ENCODE data around the gene PIK3CA. TPM values are rescaled to one million over a fixed set of nuclear protein-coding genes. Genes with fewer than 3 reads are reported as not detected.
"Not testable (repeated sequence)": the region's sequence is repeated elsewhere in the genome, so short reads cannot be mapped to it uniquely, and the experiment has no call there.

The PIK3CA gene
- 8.5 and 22.7 TPM in 2 replicates for total RNA-seq (2014; rRNA removed; shearing (Covaris generic); ENCODE audit: low replicate concordance)

GRCh38 chr3:179147873-179148615, at the start of gene PIK3CA:
TSS of gene PIK3CA (plus strand) at chr3:179148357. CDS start at chr3:179198826, 50,469 bp downstream.
- peak; percentile 98 for DNase-seq
- Histone ChIP-seq H3K4me1 (ENCODE audit: low read length) (peaks cover 22% of the 10 kb centered on the region), H3K27ac (ENCODE audit: low read length) (peak within 1 kb of the TSS; percentile 57), H3K4me2 (ENCODE audit: low read depth, low read length, poor library complexity, severe bottlenecking) (peak within 1 kb of the TSS; percentile 100), H3K79me2 (ENCODE audit: low read length) (peaks cover 45% of the 10 kb centered on the region), H3K36me3 (ENCODE audit: insufficient read depth, low read length) (no peaks in the 10 kb centered on the region), H3K4me3 (ENCODE audit: low read length) (peak within 1 kb of the TSS; percentile 71), H2AFZ (ENCODE audit: low read length) (peak within 1 kb of the TSS; percentile 73), H3K27me3 (ENCODE audit: low read length) (no peaks in the 10 kb centered on the region; the same call in 1 of the 2 replicates), H3K9me2 (replicated peaks; ENCODE audit: insufficient read depth, low read length) (no peaks in the 10 kb centered on the region), H4K20me1 (ENCODE audit: insufficient read depth, low read depth, low read length) (peaks cover 26% of the 10 kb centered on the region), H3K9me3 (ENCODE audit: low read length) (no peaks in the 10 kb centered on the region), H3K9ac (ENCODE audit: low read length) (peak within 1 kb of the TSS; percentile 90)

DNA sequence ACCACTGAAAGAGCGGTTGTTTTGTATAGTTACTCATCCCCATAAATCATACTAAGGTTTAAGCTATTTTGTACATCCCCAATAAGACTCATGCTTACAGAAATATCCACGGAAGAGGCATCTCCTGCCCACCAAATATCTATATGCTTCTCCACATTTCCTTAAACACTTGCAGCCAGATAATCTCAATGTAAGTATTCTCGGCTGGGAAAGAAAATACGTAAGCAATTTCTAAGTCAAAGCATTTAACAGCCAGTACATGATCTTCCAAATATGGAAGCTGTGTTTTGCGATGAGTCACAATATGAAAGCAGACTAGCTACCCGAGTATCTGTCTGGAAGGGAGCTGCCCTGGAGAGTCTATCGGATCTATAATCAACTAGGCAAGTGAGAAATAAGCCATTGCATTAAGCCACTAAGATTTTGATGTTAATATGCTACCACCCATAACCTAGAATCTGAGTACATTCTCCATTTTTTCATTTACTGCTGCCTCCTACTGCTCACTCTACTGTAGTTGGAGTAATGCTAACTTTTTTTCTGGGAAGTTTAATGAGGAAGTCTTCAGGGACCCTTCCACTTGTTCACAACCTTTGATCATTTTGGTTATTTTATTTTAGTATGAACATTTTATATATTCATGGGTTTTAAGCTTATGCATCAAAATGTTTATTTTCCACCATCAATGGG, 49.6 kb upstream of the PIK3CA start:
- no peaks in the 10 kb centered on the region for H3K36me3 ChIP-seq (ENCODE audit: insufficient read depth, low read length)
- DNase-seq = no peak
- no peak overlapping the region for H3K4me2 ChIP-seq (ENCODE audit: low read depth, low read length, poor library complexity, severe bottlenecking)
- no peak overlapping the region for H2AFZ ChIP-seq (ENCODE audit: low read length)
- no peaks in the 10 kb centered on the region for H3K27me3 ChIP-seq (ENCODE audit: low read length)
- no peaks in the 10 kb centered on the region for H4K20me1 ChIP-seq (ENCODE audit: insufficient read depth, low read depth, low read length)
- H3K79me2 ChIP-seq (ENCODE audit: low read length) = no peaks in the 10 kb centered on the region
- H3K9me2 ChIP-seq (replicated peaks; ENCODE audit: insufficient read depth, low read length) = no peaks in the 10 kb centered on the region
- H3K9ac ChIP-seq (ENCODE audit: low read length) = no peak overlapping the region
- no peaks in the 10 kb centered on the region for H3K9me3 ChIP-seq (ENCODE audit: low read length)
- H3K4me1 ChIP-seq (ENCODE audit: low read length) = no peaks in the 10 kb centered on the region
- H3K4me3 ChIP-seq (ENCODE audit: low read length) = no peak overlapping the region
- H3K27ac ChIP-seq (ENCODE audit: low read length) = no peak overlapping the region

- H2AFZ ChIP-seq (ENCODE audit: low read length) = no peak overlapping the region
Measured at GRCh38 chr3:179100652-179101051, 47.5 kb upstream of the PIK3CA start.

GRCh38 chr3:179105881-179106280, 42.3 kb upstream of the PIK3CA start:
- Histone ChIP-seq H3K9ac (ENCODE audit: low read length) (no peak overlapping the region), H3K4me3 (ENCODE audit: low read length) (no peak overlapping the region), H2AFZ (ENCODE audit: low read length) (no peak overlapping the region), H3K36me3 (ENCODE audit: insufficient read depth, low read length) (no peaks in the 10 kb centered on the region), H3K79me2 (ENCODE audit: low read length) (no peaks in the 10 kb centered on the region), H3K9me2 (replicated peaks; ENCODE audit: insufficient read depth, low read length) (no peaks in the 10 kb centered on the region), H3K4me1 (ENCODE audit: low read length) (no peaks in the 10 kb centered on the region), H4K20me1 (ENCODE audit: insufficient read depth, low read depth, low read length) (no peaks in the 10 kb centered on the region), H3K27me3 (ENCODE audit: low read length) (no peaks in the 10 kb centered on the region), H3K27ac (ENCODE audit: low read length) (no peak overlapping the region), H3K4me2 (ENCODE audit: low read depth, low read length, poor library complexity, severe bottlenecking) (no peak overlapping the region), H3K9me3 (ENCODE audit: low read length) (no peaks in the 10 kb centered on the region)
- DNase-seq = no peak

More at GRCh38 chr3:179100652-179101051, 47.5 kb upstream of the PIK3CA start:
- no peaks in the 10 kb centered on the region for H3K79me2 ChIP-seq (ENCODE audit: low read length)
- no peak overlapping the region for H3K9ac ChIP-seq (ENCODE audit: low read length)
- H3K27ac ChIP-seq (ENCODE audit: low read length) = no peak overlapping the region
- no peak overlapping the region for H3K4me3 ChIP-seq (ENCODE audit: low read length)
- no peaks in the 10 kb centered on the region for H3K9me3 ChIP-seq (ENCODE audit: low read length)
- no peaks in the 10 kb centered on the region for H3K9me2 ChIP-seq (replicated peaks; ENCODE audit: insufficient read depth, low read length)
- H3K36me3 ChIP-seq (ENCODE audit: insufficient read depth, low read length) = no peaks in the 10 kb centered on the region
- no peaks in the 10 kb centered on the region for H3K27me3 ChIP-seq (ENCODE audit: low read length)
- H3K4me1 ChIP-seq (ENCODE audit: low read length) = no peaks in the 10 kb centered on the region
- no peak overlapping the region for H3K4me2 ChIP-seq (ENCODE audit: low read depth, low read length, poor library complexity, severe bottlenecking)
- H4K20me1 ChIP-seq (ENCODE audit: insufficient read depth, low read depth, low read length) = no peaks in the 10 kb centered on the region
- no peak for DNase-seq

GRCh38 chr3:179107617-179108016, 40.5 kb upstream of the PIK3CA start:
- no peak overlapping the region for H3K4me2 ChIP-seq (ENCODE audit: low read depth, low read length, poor library complexity, severe bottlenecking)
- H2AFZ ChIP-seq (ENCODE audit: low read length) = no peak overlapping the region
- H3K9me3 ChIP-seq (ENCODE audit: low read length) = no peaks in the 10 kb centered on the region
- H3K9me2 ChIP-seq (replicated peaks; ENCODE audit: insufficient read depth, low read length) = no peaks in the 10 kb centered on the region
- H3K79me2 ChIP-seq (ENCODE audit: low read length) = no peaks in the 10 kb centered on the region
- DNase-seq = no peak
- H3K27ac ChIP-seq (ENCODE audit: low read length) = no peak overlapping the region
- no peaks in the 10 kb centered on the region for H3K36me3 ChIP-seq (ENCODE audit: insufficient read depth, low read length)
- H3K4me3 ChIP-seq (ENCODE audit: low read length) = no peak overlapping the region
- H3K4me1 ChIP-seq (ENCODE audit: low read length) = no peaks in the 10 kb centered on the region
- H3K9ac ChIP-seq (ENCODE audit: low read length) = no peak overlapping the region
- H4K20me1 ChIP-seq (ENCODE audit: insufficient read depth, low read depth, low read length) = no peaks in the 10 kb centered on the region
- no peaks in the 10 kb centered on the region for H3K27me3 ChIP-seq (ENCODE audit: low read length)

DNA sequence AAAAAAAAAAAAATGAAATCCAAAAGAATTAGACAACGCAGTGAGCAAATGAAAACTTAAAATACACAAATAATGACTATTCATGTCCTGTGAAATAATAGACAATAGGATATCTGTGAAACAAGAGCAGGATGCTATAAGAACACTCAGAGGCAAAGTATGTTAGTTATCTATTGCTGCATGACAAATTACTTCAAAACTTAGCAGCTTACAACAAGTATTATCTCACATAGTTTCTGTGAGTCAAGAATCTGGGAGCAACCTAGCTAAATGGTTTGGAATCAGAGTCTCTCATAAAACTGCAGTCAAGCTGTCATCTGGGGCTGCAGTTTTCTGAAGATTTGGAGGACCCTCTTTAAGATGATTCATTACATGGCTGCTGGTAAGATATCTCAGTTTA, 40.1 kb upstream of the PIK3CA start:
- Histone ChIP-seq H2AFZ (ENCODE audit: low read length) (no peak overlapping the region), H3K27ac (ENCODE audit: low read length) (no peak overlapping the region), H3K4me3 (ENCODE audit: low read length) (no peak overlapping the region), H4K20me1 (ENCODE audit: insufficient read depth, low read depth, low read length) (no peaks in the 10 kb centered on the region), H3K36me3 (ENCODE audit: insufficient read depth, low read length) (no peaks in the 10 kb centered on the region), H3K9ac (ENCODE audit: low read length) (no peak overlapping the region), H3K79me2 (ENCODE audit: low read length) (no peaks in the 10 kb centered on the region), H3K9me3 (ENCODE audit: low read length) (no peaks in the 10 kb centered on the region), H3K4me1 (ENCODE audit: low read length) (no peaks in the 10 kb centered on the region), H3K9me2 (replicated peaks; ENCODE audit: insufficient read depth, low read length) (no peaks in the 10 kb centered on the region), H3K27me3 (ENCODE audit: low read length) (no peaks in the 10 kb centered on the region), H3K4me2 (ENCODE audit: low read depth, low read length, poor library complexity, severe bottlenecking) (no peak overlapping the region)
- no peak for DNase-seq

DNA sequence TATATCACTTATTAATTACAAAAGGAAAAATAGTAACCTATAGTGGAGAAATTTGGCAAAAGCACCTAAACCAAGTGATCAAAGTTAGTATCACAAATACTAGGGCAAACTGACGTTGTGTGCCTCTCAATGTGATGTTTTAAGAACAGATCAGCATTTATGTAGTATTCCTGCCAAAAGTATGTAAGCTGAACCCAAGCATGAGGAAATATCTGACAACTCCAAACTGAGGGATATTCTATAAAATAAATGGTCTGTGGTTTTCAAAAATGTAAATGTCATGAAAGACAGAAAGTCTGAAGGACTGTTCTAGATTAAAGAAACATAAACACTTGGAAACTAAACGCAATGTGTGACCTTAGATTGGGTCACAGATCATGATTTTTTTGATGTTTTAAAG, 34.3 kb upstream of the PIK3CA start:
- no peaks in the 10 kb centered on the region for H3K36me3 ChIP-seq (ENCODE audit: insufficient read depth, low read length)
- H3K4me2 ChIP-seq (ENCODE audit: low read depth, low read length, poor library complexity, severe bottlenecking) = no peak overlapping the region
- no peak overlapping the region for H3K9ac ChIP-seq (ENCODE audit: low read length)
- H3K9me2 ChIP-seq (replicated peaks; ENCODE audit: insufficient read depth, low read length) = no peaks in the 10 kb centered on the region
- no peaks in the 10 kb centered on the region for H3K4me1 ChIP-seq (ENCODE audit: low read length)
- no peak overlapping the region for H3K27ac ChIP-seq (ENCODE audit: low read length)
- H2AFZ ChIP-seq (ENCODE audit: low read length) = no peak overlapping the region
- DNase-seq = no peak
- H3K79me2 ChIP-seq (ENCODE audit: low read length) = no peaks in the 10 kb centered on the region
- no peaks in the 10 kb centered on the region for H3K9me3 ChIP-seq (ENCODE audit: low read length)
- H3K27me3 ChIP-seq (ENCODE audit: low read length) = no peaks in the 10 kb centered on the region
- H4K20me1 ChIP-seq (ENCODE audit: insufficient read depth, low read depth, low read length) = no peaks in the 10 kb centered on the region
- H3K4me3 ChIP-seq (ENCODE audit: low read length) = no peak overlapping the region

- not testable (repeated sequence) for H3K27me3 ChIP-seq (ENCODE audit: low read length); H3K36me3 ChIP-seq (ENCODE audit: insufficient read depth, low read length); H3K79me2 ChIP-seq (ENCODE audit: low read length); H3K4me2 ChIP-seq (ENCODE audit: low read depth, low read length, poor library complexity, severe bottlenecking); H2AFZ ChIP-seq (ENCODE audit: low read length); H3K9me3 ChIP-seq (ENCODE audit: low read length); H4K20me1 ChIP-seq (ENCODE audit: insufficient read depth, low read depth, low read length); DNase-seq; H3K4me1 ChIP-seq (ENCODE audit: low read length); H3K9ac ChIP-seq (ENCODE audit: low read length); H3K27ac ChIP-seq (ENCODE audit: low read length); H3K4me3 ChIP-seq (ENCODE audit: low read length); H3K9me2 ChIP-seq (replicated peaks; ENCODE audit: insufficient read depth, low read length)
Measured at GRCh38 chr3:179115444-179115843, 32.7 kb upstream of the PIK3CA start.

All from Karpas-422 (cell line).